Endothelial cell of umbilical vein (primary cell): Measurements from ENCODE around the gene BRF1. TPM values are rescaled to one million over a fixed set of nuclear protein-coding genes. Genes with fewer than 3 reads are reported as not detected.

Experiments
- BruUV-seq: library from RNA; stranded (reverse); fragments of 400-500 nt; replicated peaks from 2 replicates; lab custom pipeline; 2021; lab: Mats Ljungman, UMichigan
- CTCF ChIA-PET: fragments of 300-600, 350-600 bp; sonication (Branson Sonifier 250); formaldehyde crosslinking; loops from one replicate; lab custom pipeline; 2021; ENCODE audit warnings: antibody characterized with exemption, inconsistent platforms; lab: Charles Lee
- POLR2A ChIA-PET: fragments of 300-600, 350-600 bp; sonication (Branson Sonifier 250); formaldehyde crosslinking; loops from one replicate; lab custom pipeline; 2021; ENCODE audit warnings: antibody characterized with exemption, inconsistent platforms; lab: Charles Lee
- DNase-seq: peaks from one replicate; pipeline ENCODE4 v3.0.0-alpha.2; 2011; ENCODE audit warnings: low read depth, low spot score
- FAIRE-seq: peaks from 2 replicates; lab custom pipeline; 2011; peaks lifted over from hg19 to GRCh38; lab: Jason Lieb, UNC
- H2AFZ ChIP-seq: 2 replicates; pipeline ENCODE4 v1.6.0; 2012; ENCODE audit warnings: low read depth, low read length, control low read depth, inconsistent platforms
- H3K27ac ChIP-seq: 2 replicates; pipeline ENCODE4 v1.5.1; 2011; ENCODE audit warnings: low read depth, mild to moderate bottlenecking, control low read depth, low read length, moderate library complexity; ENCODE audit not compliant: insufficient read depth
- H3K27me3 ChIP-seq, 2 experiments: 2 replicates each; pipeline versions ENCODE4 v1.6.0 to v1.6.1; 2011; ENCODE audit warnings: low read length in 2 of 2, mixed read lengths in 1 of 2; ENCODE audit not compliant: control insufficient read depth in 2 of 2, insufficient read depth in 2 of 2
- H3K36me3 ChIP-seq, 2 experiments: 2 replicates in 1 of 2; 3 replicates in 1 of 2; pipeline ENCODE4 v1.5.1; 2011; ENCODE audit warnings: low read length in 2 of 2, mild to moderate bottlenecking in 1 of 2, moderate library complexity in 1 of 2; ENCODE audit not compliant: control insufficient read depth in 2 of 2, insufficient read depth in 2 of 2; ENCODE audit errors: extremely low read depth in 1 of 2
- H3K4me1 ChIP-seq: 3 replicates; pipeline ENCODE4 v1.5.1; 2011; ENCODE audit warnings: mild to moderate bottlenecking, low read length; ENCODE audit not compliant: control insufficient read depth, insufficient read depth; ENCODE audit errors: extremely low read depth
- H3K4me2 ChIP-seq: 2 replicates; pipeline ENCODE4 v1.6.1; 2011; ENCODE audit warnings: low read length, control low read depth, mixed read lengths; ENCODE audit not compliant: insufficient read depth
- H3K4me3 ChIP-seq, 3 experiments: fragments of 200-600 bp in 1 of 3; sonication (generic), shearing (Covaris generic) in 1 of 3; replicated peaks in 1 of 3; 2 replicates each; pipeline ENCODE4 v1.5.1; 2011 to 2016; ENCODE audit warnings: control low read depth in 3 of 3, low read length in 3 of 3, mild to moderate bottlenecking in 2 of 3, inconsistent platforms in 1 of 3, low read depth in 1 of 3, moderate library complexity in 1 of 3; ENCODE audit not compliant: insufficient read depth in 1 of 3
- H3K79me2 ChIP-seq: 2 replicates; pipeline ENCODE4 v1.6.0; 2012; ENCODE audit warnings: low read length, inconsistent platforms; ENCODE audit not compliant: control insufficient read depth, insufficient read depth
- H3K9ac ChIP-seq: replicated peaks from 2 replicates; pipeline ENCODE3; 2011; ENCODE audit warnings: low read length, control low read depth; ENCODE audit not compliant: insufficient read depth; ENCODE audit errors: extremely low read depth
- H3K9me1 ChIP-seq: replicated peaks from 3 replicates; pipeline ENCODE4 v1.6.0; 2011; ENCODE audit warnings: mild to moderate bottlenecking, low read length; ENCODE audit not compliant: control insufficient read depth, insufficient read depth; ENCODE audit errors: extremely low read depth
- H3K9me3 ChIP-seq: replicated peaks from 2 replicates; pipeline ENCODE4 v1.5.1; 2012; ENCODE audit warnings: low read length, inconsistent platforms; ENCODE audit not compliant: control insufficient read depth, insufficient read depth
- H4K20me1 ChIP-seq: replicated peaks from 2 replicates; pipeline ENCODE3; 2011; ENCODE audit warnings: mild to moderate bottlenecking, low read length; ENCODE audit not compliant: control insufficient read depth, insufficient read depth; ENCODE audit errors: extremely low read depth
- EZH2 ChIP-seq: IDR thresholded peaks from 2 replicates; pipeline ENCODE4 v1.6.1; 2012; ENCODE audit warnings: borderline replicate concordance, low read depth, mild to moderate bottlenecking, moderate library complexity, low read length, inconsistent platforms; ENCODE audit not compliant: severe bottlenecking
- FOS ChIP-seq: IDR thresholded peaks from 2 replicates; pipeline ENCODE4 v1.6.1; 2011; ENCODE audit warnings: mild to moderate bottlenecking, low read length, moderate library complexity, borderline replicate concordance; ENCODE audit not compliant: insufficient read depth
- GATA2 ChIP-seq: IDR thresholded peaks from 2 replicates; pipeline ENCODE4 v1.7.0; 2011; ENCODE audit warnings: low read depth, mild to moderate bottlenecking, moderate library complexity, mixed read lengths, low read length; ENCODE audit not compliant: insufficient read length, insufficient read depth
- POLR2A ChIP-seq: IDR thresholded peaks from 2 replicates; pipeline ENCODE4 v1.6.1; 2012; ENCODE audit warnings: low read depth, mild to moderate bottlenecking, control low read depth, low read length
- POLR2AphosphoS5 ChIP-seq: IDR thresholded peaks from 2 replicates; pipeline ENCODE4 v1.6.1; 2012; ENCODE audit warnings: low read depth, mild to moderate bottlenecking, control low read depth, low read length, moderate library complexity; ENCODE audit not compliant: insufficient read depth
- dilution Hi-C: fragments of 300-500 bp; cut with MboI; formaldehyde crosslinking; loops from one replicate; pipeline ENCODE4 v1.15.0; 2019; ENCODE audit warnings: low sequenced_read_pairs; ENCODE audit not compliant: extremely low pct_ligation_motif_present
- intact Hi-C: fragments of 100-400 bp; cut with micrococcal nuclease; formaldehyde crosslinking; loops from one replicate; pipeline ENCODE4 v1.10.0; 2022
- polyA plus RNA-seq, 4 experiments: library from polyadenylated mRNA; depleted of rRNA in 3 of 4; stranded (reverse) in 3 of 4; unstranded in 1 of 4; fragments of >200 nt; gene quantifications; 2 replicates each; pipeline versions ENCODE4 v1.2.1 to v1.2.3, GENCODE V29; 2011 to 2012; ENCODE audit warnings: missing spikeins in 1 of 4
- total RNA-seq: library from RNA; stranded (reverse); gene quantifications from 2 replicates; pipeline ENCODE4 v1.2.3, GENCODE V29; 2021
- TF ChIP-seq, protein P1 (sequence below), 2 donors: IDR thresholded peaks; 1 replicate in 1 of 2; 2 replicates in 1 of 2; pipeline ENCODE4 v1.5.1; 2011; ENCODE audit warnings: low read length in 2 of 2, mild to moderate bottlenecking in 2 of 2, moderate library complexity in 2 of 2, control low read depth in 1 of 2, inconsistent platforms in 1 of 2, low read depth in 1 of 2; ENCODE audit not compliant: insufficient read depth in 1 of 2; ENCODE audit errors: extremely low read depth in 1 of 2
- TF ChIP-seq, protein P2 (sequence below): IDR thresholded peaks from 2 replicates; pipeline ENCODE4 v1.6.1; 2011; ENCODE audit not compliant: insufficient read depth, insufficient read length

BRF1 gene
- total and polyA plus RNA-seq, 2 donors (not counting 3 experiments of a cell fraction or from before 2014, with no cell fraction given): 19.0 to 47.2 TPM

DNA sequence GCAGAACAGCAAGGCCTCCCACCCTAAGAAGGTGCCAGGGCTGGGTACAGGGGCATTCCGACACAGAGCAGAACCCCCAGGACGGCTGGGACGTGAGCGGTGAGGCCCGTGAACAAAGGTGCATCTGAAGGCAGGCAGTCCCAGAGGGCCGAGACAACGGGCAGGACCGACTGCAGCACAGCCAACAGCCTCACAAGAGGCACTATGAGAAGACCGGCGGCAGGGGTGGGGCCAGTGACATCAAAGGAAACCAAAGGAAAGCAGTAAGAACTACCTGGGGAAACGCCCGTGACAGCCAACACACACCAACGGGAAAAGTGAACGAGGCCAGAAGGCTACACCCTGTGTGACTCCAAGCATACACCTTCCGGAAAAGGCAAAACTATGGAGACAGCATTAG, 43.3 kb downstream of the BRF1 start:
- ChIA-PET POLR2A (no interaction called here), CTCF (interaction anchor here (2.2 kb wide), 1 partner anchor 14 kb away, joined by 4 read pairs; no protein-coding TSS in a partner anchor)
- H3K36me3 ChIP-seq: peaks cover 0 to 7% of the 10 kb centered on the region in 2 experiments
- H3K27ac ChIP-seq: no peak overlapping the region
- intact Hi-C loops (loop anchor here (10.0 kb wide), 1 partner anchor 53 kb away; no protein-coding TSS in a partner anchor), dilution Hi-C loops (no loop called here)
- no peak overlapping the region for H3K4me2 ChIP-seq
- no peaks in the 10 kb centered on the region for H3K9me3 ChIP-seq
- DNase-seq: no peak
- no peak overlapping the region for H3K4me3 ChIP-seq
- no peaks in the 10 kb centered on the region for H4K20me1 ChIP-seq
- no peaks in the 10 kb centered on the region for H3K4me1 ChIP-seq
- H3K27me3 ChIP-seq: no peaks in the 10 kb centered on the region
- H2AFZ ChIP-seq: no peak overlapping the region
- no peak for FAIRE-seq
- TF ChIP-seq GATA2: no peak
- no peak for TF ChIP-seq FOS
- no peak for TF ChIP-seq EZH2
- TF ChIP-seq, protein P1, sequence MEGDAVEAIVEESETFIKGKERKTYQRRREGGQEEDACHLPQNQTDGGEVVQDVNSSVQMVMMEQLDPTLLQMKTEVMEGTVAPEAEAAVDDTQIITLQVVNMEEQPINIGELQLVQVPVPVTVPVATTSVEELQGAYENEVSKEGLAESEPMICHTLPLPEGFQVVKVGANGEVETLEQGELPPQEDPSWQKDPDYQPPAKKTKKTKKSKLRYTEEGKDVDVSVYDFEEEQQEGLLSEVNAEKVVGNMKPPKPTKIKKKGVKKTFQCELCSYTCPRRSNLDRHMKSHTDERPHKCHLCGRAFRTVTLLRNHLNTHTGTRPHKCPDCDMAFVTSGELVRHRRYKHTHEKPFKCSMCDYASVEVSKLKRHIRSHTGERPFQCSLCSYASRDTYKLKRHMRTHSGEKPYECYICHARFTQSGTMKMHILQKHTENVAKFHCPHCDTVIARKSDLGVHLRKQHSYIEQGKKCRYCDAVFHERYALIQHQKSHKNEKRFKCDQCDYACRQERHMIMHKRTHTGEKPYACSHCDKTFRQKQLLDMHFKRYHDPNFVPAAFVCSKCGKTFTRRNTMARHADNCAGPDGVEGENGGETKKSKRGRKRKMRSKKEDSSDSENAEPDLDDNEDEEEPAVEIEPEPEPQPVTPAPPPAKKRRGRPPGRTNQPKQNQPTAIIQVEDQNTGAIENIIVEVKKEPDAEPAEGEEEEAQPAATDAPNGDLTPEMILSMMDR (IDR thresholded peaks at IDR 0.05; ENCODE audit: extremely low read depth in 1 of 2, insufficient read depth in 1 of 2, low read depth in 1 of 2, low read length in 2 of 2): no peak
- TF ChIP-seq POLR2AphosphoS5: no peak
- TF ChIP-seq, protein P2, sequence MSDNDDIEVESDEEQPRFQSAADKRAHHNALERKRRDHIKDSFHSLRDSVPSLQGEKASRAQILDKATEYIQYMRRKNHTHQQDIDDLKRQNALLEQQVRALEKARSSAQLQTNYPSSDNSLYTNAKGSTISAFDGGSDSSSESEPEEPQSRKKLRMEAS: no peak
- no peak for TF ChIP-seq POLR2A
- H3K9me1 ChIP-seq: no peaks in the 10 kb centered on the region
- no TSS peak for BruUV-seq
- no peaks in the 10 kb centered on the region for H3K79me2 ChIP-seq
- H3K9ac ChIP-seq: no peak overlapping the region
